Heart left ventricle (tissue), 16 donors: Measurements from ENCODE around the gene ANAPC2. TPM values are rescaled to one million over a fixed set of nuclear protein-coding genes. Genes with fewer than 3 reads are reported as not detected.
A peak's percentile ranks its signal among the peaks of the same experiment; 100 is the strongest.

Experiments
- ATAC-seq, 4 donors: fragments of 200-7000 bp; cut with Tn5 transposase; one replicate each; pipeline ENCODE4 v1.9.1; 2020 to 2022; ENCODE audit warnings: moderate library complexity in 4 of 4, mild to moderate bottlenecking in 3 of 4, moderate number of reproducible peaks in 1 of 4
- DNase-seq, 5 donors: peaks; one replicate each; pipeline ENCODE4 v3.0.0-alpha.2; 2020
- H3K27ac ChIP-seq, 12 donors: fragments of 200-600 bp; sonication (generic) in 4 of 12; one replicate each; pipeline versions ENCODE4 v1.5.0 to v1.8.0; 2016 to 2022; ENCODE audit warnings: mild to moderate bottlenecking in 2 of 12
- H3K27me3 ChIP-seq, 9 donors: fragments of 200-600 bp; sonication (generic) in 2 of 9; one replicate each; pipeline versions ENCODE4 v1.5.1 to v1.8.0; 2016 to 2022; ENCODE audit warnings: mild to moderate bottlenecking in 3 of 9
- H3K36me3 ChIP-seq, 9 donors: fragments of 200-600 bp; sonication (generic) in 2 of 9; one replicate each; pipeline versions ENCODE4 v1.5.0 to v1.8.0; 2018 to 2022; ENCODE audit warnings: mild to moderate bottlenecking in 2 of 9
- H3K4me1 ChIP-seq, 12 donors: fragments of 200-600 bp; sonication (generic) in 4 of 12; one replicate each; pipeline versions ENCODE4 v1.5.0 to v1.8.0; 2016 to 2022; ENCODE audit warnings: mild to moderate bottlenecking in 3 of 12
- H3K4me3 ChIP-seq, 12 donors: fragments of 200-600 bp; sonication (generic) in 4 of 12; one replicate each; pipeline versions ENCODE4 v1.5.0 to v1.8.0; 2017 to 2022; ENCODE audit warnings: mild to moderate bottlenecking in 9 of 12, moderate library complexity in 4 of 12
- H3K9me3 ChIP-seq, 12 donors: fragments of 200-600 bp; sonication (generic) in 4 of 12; one replicate each; pipeline versions ENCODE4 v1.5.0 to v1.8.0; 2016 to 2022; ENCODE audit warnings: mild to moderate bottlenecking in 1 of 12
- CTCF ChIP-seq, 12 donors: fragments of 200-600 bp; sonication (generic) in 4 of 12; IDR thresholded peaks; one replicate each; pipeline versions ENCODE4 v1.5.0 to v1.8.0; 2018 to 2022; ENCODE audit warnings: antibody characterized with exemption in 12 of 12, mild to moderate bottlenecking in 5 of 12
- POLR2A ChIP-seq, 2 donors: fragments of 450-650 bp; IDR thresholded peaks; one replicate each; pipeline ENCODE4 v1.6.1; 2017; ENCODE audit warnings: antibody characterized with exemption in 2 of 2, mild to moderate bottlenecking in 2 of 2, moderate library complexity in 2 of 2
- WGBS, 4 donors: extraction: QIAGEN DNeasy Blood & Tissue Kit in 2 of 4; methylation state at CpG; one replicate each; pipeline versions ENCODE4 v1.1.5 to v1.1.7; 2013 to 2018; 5-methylcytosine and 5-hydroxymethylcytosine counted together
- intact Hi-C, 10 donors: fragments of 100-400 bp; cut with DNase I; formaldehyde crosslinking; loops; one replicate each; pipeline versions ENCODE4 v1.11.1 to v1.14.2; 2022
- polyA plus RNA-seq, 2 donors: library from polyadenylated mRNA; stranded (reverse); fragments of 200-250 nt; gene quantifications; one replicate each; pipeline ENCODE4 v1.2.3, GENCODE V29; 2013
- total RNA-seq, 9 donors: library from RNA; depleted of rRNA in 2 of 9; stranded (reverse); fragments of >200 nt in 2 of 9; fragmentation: NEBNext Ultra II Directional in 3 of 9; extraction: Animal tissue kit (Norgen Biotek cat#: 25700) in 3 of 9; gene quantifications; one replicate each; pipeline versions ENCODE4 v1.1.0 to v1.2.4, GENCODE V29; 2016 to 2023
- donor health status: ischemic (EF 13 %, LVEDD 7.1; RV severe dilation, severe dysfunction).
- donor health status: healthy with polysubstance abuse.
- donor health status: DM: no; HTN: yes; CAD: no.
- donor health status: DM: no; HTN: no; CAD: no.
- donor health status: ischemic (EF 25% LVEDD 6.9; RV normal size, moderate dysfunction).
- donor health status: ischemic (EF 25% LVEDD 5.7; RV mildly dilated, moderate dysfunction).
- donor health status: healthy.
- donor health status: DM: yes; HTN: yes; CAD: no.
- donor health status: ischemic (EF 35%, LVEDD 5.7; RV mildly dilated, moderate dysfunction).
- donor health status: nonischemic (EF 11% LVEDD 7.7; RV severe dilation, severe dysfunction).
- donor health status: DM: yes; HTN: yes; CAD: no.
- donor health status: PGD.
- donor health status: ischemic (EF 29% LVEDD 5.4; RV normal size, mild dysfunction).
- donor health status: nonischemic (EF 23%, LVEDD 6.1; RV moderate dilation, normal function).

Gene ANAPC2
- total and polyA plus RNA-seq, 11 donors = 14.3 to 35.9 (median 28.9) TPM

DNA sequence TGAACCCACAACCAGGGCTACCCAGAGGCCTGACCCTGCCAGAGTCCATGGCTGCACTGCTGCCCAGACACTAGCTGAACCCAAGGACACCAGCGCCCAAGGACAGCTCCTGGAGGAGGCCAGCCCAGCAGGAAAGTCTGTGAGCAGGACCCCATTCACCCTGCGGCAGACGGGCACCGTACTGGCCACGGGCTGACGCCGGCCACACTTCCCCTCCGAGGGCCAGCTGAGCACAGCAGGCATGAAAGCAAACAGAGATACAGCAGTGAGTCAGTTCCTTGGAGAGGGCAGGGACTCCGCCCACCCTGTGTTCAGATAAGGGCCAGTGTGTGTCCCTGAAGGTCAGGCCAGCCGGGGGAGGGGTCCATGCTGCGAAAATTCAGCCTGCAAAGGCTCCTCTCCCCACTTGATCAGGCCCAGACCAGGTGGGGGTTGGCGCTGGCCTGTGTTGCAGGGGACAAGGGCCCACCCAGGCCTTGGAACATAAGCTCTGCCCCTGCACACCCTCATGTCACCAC, 30.5 kb upstream of the ANAPC2 start:
- Histone ChIP-seq H3K9me3 (no peaks in the 10 kb centered on the region), H3K4me1 (peaks cover 2 to 48% (median 34%) of the 10 kb centered on the region in 12 donors), H3K27ac (peak overlapping the region in 10 of 12 donors; percentile 40 to 82 (median 70)), H3K4me3 (no peak overlapping the region), H3K27me3 (peaks cover 0 to 4% (median 0%) of the 10 kb centered on the region in 9 donors), H3K36me3 (peaks cover 0 to 19% (median 0%) of the 10 kb centered on the region in 9 donors)
- DNase-seq = peak in 2 of 5 donors; percentile 70 to 74
- 20 to 41% (median 32%) methylated on average over 10 to 12 of the region's 12 CpGs for WGBS, 4 donors
- intact Hi-C loops = no loop called here
- TF ChIP-seq CTCF (IDR thresholded peaks at IDR 0.05) (no peak), POLR2A (IDR thresholded peaks at IDR 0.05) (no peak)
- ATAC-seq = peak in 3 of 4 donors; percentile 14 to 41 (median 28)

- ATAC-seq = no peak
- WGBS, 4 donors = 87 to 90% (median 88%) methylated on average over 17 to 30 of the region's 30 CpGs
- intact Hi-C loops = no loop called here
These were observed 29.9 kb upstream of the ANAPC2 start for GRCh38 chr9:137218212-137218753.

GRCh38 chr9:137217276-137218211, 29.2 kb upstream of the ANAPC2 start:
- peaks cover 0 to 19% (median 0%) of the 10 kb centered on the region in 9 donors for H3K36me3 ChIP-seq
- ATAC-seq (peak; percentile 45 to 70 (median 54)), DNase-seq (peak; percentile 72 to 84 (median 74))
- intact Hi-C loops = no loop called here
- TF ChIP-seq POLR2A (IDR thresholded peaks at IDR 0.05) = peak in 1 of 2 donors; percentile 43
- TF ChIP-seq CTCF (IDR thresholded peaks at IDR 0.05) = no peak
- 46 to 65% (median 58%) methylated on average over 28 to 36 of the region's 36 CpGs for WGBS, 4 donors
- H3K4me3 ChIP-seq = peak overlapping the region in 11 of 12 donors; percentile 16 to 55 (median 38)
- H3K9me3 ChIP-seq = no peaks in the 10 kb centered on the region
- H3K27me3 ChIP-seq = peaks cover 0 to 4% (median 0%) of the 10 kb centered on the region in 9 donors
- peaks cover 2 to 39% (median 27%) of the 10 kb centered on the region in 12 donors for H3K4me1 ChIP-seq
- H3K27ac ChIP-seq = peak overlapping the region in 11 of 12 donors; percentile 38 to 82 (median 63)

More at GRCh38 chr9:137218212-137218753, 29.9 kb upstream of the ANAPC2 start:
- Histone ChIP-seq H3K4me3 (peak overlapping the region in 8 of 12 donors; percentile 34 to 55 (median 44)), H3K27ac (peak overlapping the region in 10 of 12 donors; percentile 40 to 82 (median 70)), H3K36me3 (peaks cover 0 to 19% (median 0%) of the 10 kb centered on the region in 9 donors), H3K27me3 (peaks cover 0 to 4% (median 0%) of the 10 kb centered on the region in 9 donors), H3K9me3 (no peaks in the 10 kb centered on the region), H3K4me1 (peaks cover 2 to 46% (median 33%) of the 10 kb centered on the region in 12 donors)
- no peak for TF ChIP-seq POLR2A (IDR thresholded peaks at IDR 0.05)
- no peak for TF ChIP-seq CTCF (IDR thresholded peaks at IDR 0.05)
- DNase-seq = no peak
